WTC11 (cell line): ENCODE results near the gene DEGS1. TPM values are rescaled to one million over a fixed set of nuclear protein-coding genes. Genes with fewer than 3 reads are reported as not detected.

Experiments
- ATAC-seq: fragments of 200-7000 bp; cut with Tn5 transposase; 2 replicates; pipeline ENCODE4 v1.10.0; 2021; ENCODE audit warnings: mild to moderate bottlenecking, moderate library complexity
- CTCF ChIA-PET: fragments of 300-600 bp; sonication (Branson Sonifier 250); formaldehyde crosslinking; loops from one replicate; lab custom pipeline; 2021; ENCODE audit warnings: antibody characterized with exemption; lab: Charles Lee
- POLR2A ChIA-PET: fragments of 350-600 bp; sonication (Branson Sonifier 250); formaldehyde crosslinking; loops from one replicate; lab custom pipeline; 2021; ENCODE audit warnings: antibody characterized with exemption; lab: Charles Lee
- DNase-seq: peaks from one replicate; pipeline ENCODE4 v3.0.0; 2021; ENCODE audit warnings: low spot score
- H3K27ac Mint-ChIP-seq: 2 replicates; pipeline ENCODE4 v1.8.0; 2021; ENCODE audit warnings: mixed read lengths
- H3K27me3 Mint-ChIP-seq: 2 replicates; pipeline ENCODE4 v1.8.0; 2021; ENCODE audit warnings: low read depth, mild to moderate bottlenecking, moderate library complexity, mixed read lengths
- H3K36me3 Mint-ChIP-seq: 2 replicates; pipeline ENCODE4 v1.8.0; 2021; ENCODE audit warnings: mixed read lengths
- H3K4me1 Mint-ChIP-seq: 2 replicates; pipeline ENCODE4 v1.8.0; 2022; ENCODE audit warnings: mixed read lengths
- H3K4me3 Mint-ChIP-seq: 2 replicates; pipeline ENCODE4 v1.8.0; 2021; ENCODE audit warnings: mild to moderate bottlenecking, moderate library complexity, mixed read lengths
- H3K9me3 Mint-ChIP-seq: 2 replicates; pipeline ENCODE4 v1.8.0; 2021; ENCODE audit warnings: mixed read lengths
- ATF1 ChIP-seq: sonication (generic); formaldehyde crosslinking; IDR thresholded peaks from 2 replicates; pipeline ENCODE4 v1.8.1; 2023; ENCODE audit warnings: mild to moderate bottlenecking, moderate library complexity, missing genetic modification reagents
- CREB1 ChIP-seq: sonication (generic); formaldehyde crosslinking; IDR thresholded peaks from 2 replicates; pipeline ENCODE4 v1.8.0; 2023; ENCODE audit warnings: mild to moderate bottlenecking, missing genetic modification reagents
- ESRRA ChIP-seq: sonication (generic); formaldehyde crosslinking; IDR thresholded peaks from 2 replicates; pipeline ENCODE4 v1.8.1; 2022; ENCODE audit warnings: mild to moderate bottlenecking, missing genetic modification reagents, borderline replicate concordance
- KAT7 ChIP-seq: sonication (generic); formaldehyde crosslinking; IDR thresholded peaks from 2 replicates; pipeline ENCODE4 v1.8.1; 2023; ENCODE audit warnings: missing genetic modification reagents, mild to moderate bottlenecking, borderline replicate concordance
- NFATC4 ChIP-seq: fragments of 250-450 bp; sonication (Bioruptor Pico); IDR thresholded peaks from 2 replicates; pipeline ENCODE4 v1.9.0; 2021; ENCODE audit warnings: mild to moderate bottlenecking
- NR1H2 ChIP-seq: sonication (generic); formaldehyde crosslinking; IDR thresholded peaks from 2 replicates; pipeline ENCODE4 v1.9.0; 2021; ENCODE audit warnings: mild to moderate bottlenecking, moderate library complexity, missing genetic modification reagents
- PRDM15 ChIP-seq: sonication (generic); formaldehyde crosslinking; IDR thresholded peaks from 2 replicates; pipeline ENCODE4 v1.8.0; 2022; ENCODE audit warnings: missing genetic modification reagents
- SMAD4 ChIP-seq: sonication (generic); formaldehyde crosslinking; IDR thresholded peaks from 2 replicates; pipeline ENCODE4 v1.8.0; 2022; ENCODE audit warnings: mild to moderate bottlenecking, missing genetic modification reagents
- TEAD1 ChIP-seq: sonication (generic); formaldehyde crosslinking; IDR thresholded peaks from 2 replicates; pipeline ENCODE4 v1.8.0; 2022; ENCODE audit warnings: mild to moderate bottlenecking, missing genetic modification reagents
- USF2 ChIP-seq: sonication (generic); formaldehyde crosslinking; IDR thresholded peaks from 2 replicates; pipeline ENCODE4 v1.8.1; 2023; ENCODE audit warnings: mild to moderate bottlenecking, missing genetic modification reagents, moderate library complexity
- ZNF138 ChIP-seq: sonication (generic); formaldehyde crosslinking; conservative IDR thresholded peaks from 2 replicates; pipeline ENCODE4 v1.8.1; 2022; ENCODE audit warnings: mild to moderate bottlenecking, moderate library complexity, missing genetic modification reagents
- total RNA-seq: library from RNA; stranded (reverse); gene quantifications from 3 replicates; pipeline ENCODE4 v1.2.3, GENCODE V29; 2021
- TF ChIP-seq, protein P1 (sequence below): fragments of 250-450 bp; sonication (Bioruptor Pico); IDR thresholded peaks from 2 replicates; pipeline ENCODE4 v1.9.0; 2021; ENCODE audit warnings: mild to moderate bottlenecking
- TF ChIP-seq, protein P2 (sequence below): fragments of 200-600 bp; IDR thresholded peaks from 2 replicates; pipeline ENCODE4 v1.8.0; 2022; ENCODE audit warnings: antibody characterized with exemption
- TF ChIP-seq, protein P3 (sequence below): sonication (generic); formaldehyde crosslinking; IDR thresholded peaks from 2 replicates; pipeline ENCODE4 v1.8.0; 2022; ENCODE audit warnings: mild to moderate bottlenecking, missing genetic modification reagents
- TF ChIP-seq, protein P4 (sequence below): sonication (generic); formaldehyde crosslinking; IDR thresholded peaks from 2 replicates; pipeline ENCODE4 v1.8.1; 2023; ENCODE audit warnings: mild to moderate bottlenecking, missing genetic modification reagents
- TF ChIP-seq, protein P5 (sequence below): sonication (generic); formaldehyde crosslinking; IDR thresholded peaks from 2 replicates; pipeline ENCODE4 v1.8.1; 2022; ENCODE audit warnings: missing genetic modification reagents, borderline replicate concordance
- TF ChIP-seq, protein P6 (sequence below): fragments of 250-450 bp; sonication (Bioruptor Pico); IDR thresholded peaks from 2 replicates; pipeline ENCODE4 v1.9.0; 2021; ENCODE audit warnings: moderate library complexity, mild to moderate bottlenecking, inconsistent platforms, borderline replicate concordance

DEGS1 gene
- total RNA-seq, 1 experiment from 2014 or later, result 30.7 TPM

DNA sequence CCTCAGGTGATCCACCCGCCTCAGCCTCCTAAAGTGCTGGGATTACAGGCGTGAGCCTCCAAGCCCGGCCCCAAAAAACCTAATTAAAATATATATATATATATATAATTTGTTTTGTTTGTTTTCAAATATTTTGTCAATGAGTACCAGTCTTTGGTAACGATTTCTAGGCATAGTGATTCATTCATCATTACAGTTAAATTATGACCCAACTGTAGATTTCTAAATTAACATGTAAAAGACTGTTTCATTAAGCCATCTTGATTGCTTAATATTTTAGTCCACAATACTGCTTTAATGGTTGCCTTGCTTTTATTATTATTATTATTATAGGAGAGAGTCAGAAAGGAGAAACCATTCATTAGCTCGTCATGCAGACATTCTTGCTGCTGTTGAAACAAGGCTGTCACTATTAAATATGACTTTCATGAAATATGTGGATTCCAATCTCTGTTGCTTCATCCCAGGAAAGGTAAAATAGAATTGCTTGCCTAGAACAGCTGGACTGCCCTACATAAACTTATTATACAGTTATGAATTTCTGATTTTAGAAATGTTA, 49.2 kb upstream of the DEGS1 start:
- DNase-seq (no peak), ATAC-seq (no peak)
- ChIA-PET CTCF (no interaction called here), POLR2A (no interaction called here)
- Mint-ChIP-seq H3K4me1 (no peaks in the 10 kb centered on the region), H3K9me3 (peaks cover 5% of the 10 kb centered on the region; the same call in 1 of the 2 replicates), H3K27ac (no peak overlapping the region), H3K27me3 (no peaks in the 10 kb centered on the region), H3K4me3 (no peak overlapping the region), H3K36me3 (peaks cover 55% of the 10 kb centered on the region)
- no peak for TF ChIP-seq PRDM15
- TF ChIP-seq, protein P1, sequence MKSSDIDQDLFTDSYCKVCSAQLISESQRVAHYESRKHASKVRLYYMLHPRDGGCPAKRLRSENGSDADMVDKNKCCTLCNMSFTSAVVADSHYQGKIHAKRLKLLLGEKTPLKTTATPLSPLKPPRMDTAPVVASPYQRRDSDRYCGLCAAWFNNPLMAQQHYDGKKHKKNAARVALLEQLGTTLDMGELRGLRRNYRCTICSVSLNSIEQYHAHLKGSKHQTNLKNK (CRISPR knock-in tag), result no peak
- no peak for TF ChIP-seq ESRRA (CRISPR knock-in tag)
- TF ChIP-seq USF2 (CRISPR knock-in tag), result no peak
- no peak for TF ChIP-seq ATF1 (CRISPR knock-in tag)
- TF ChIP-seq NFATC4, result no peak
- TF ChIP-seq, protein P2, sequence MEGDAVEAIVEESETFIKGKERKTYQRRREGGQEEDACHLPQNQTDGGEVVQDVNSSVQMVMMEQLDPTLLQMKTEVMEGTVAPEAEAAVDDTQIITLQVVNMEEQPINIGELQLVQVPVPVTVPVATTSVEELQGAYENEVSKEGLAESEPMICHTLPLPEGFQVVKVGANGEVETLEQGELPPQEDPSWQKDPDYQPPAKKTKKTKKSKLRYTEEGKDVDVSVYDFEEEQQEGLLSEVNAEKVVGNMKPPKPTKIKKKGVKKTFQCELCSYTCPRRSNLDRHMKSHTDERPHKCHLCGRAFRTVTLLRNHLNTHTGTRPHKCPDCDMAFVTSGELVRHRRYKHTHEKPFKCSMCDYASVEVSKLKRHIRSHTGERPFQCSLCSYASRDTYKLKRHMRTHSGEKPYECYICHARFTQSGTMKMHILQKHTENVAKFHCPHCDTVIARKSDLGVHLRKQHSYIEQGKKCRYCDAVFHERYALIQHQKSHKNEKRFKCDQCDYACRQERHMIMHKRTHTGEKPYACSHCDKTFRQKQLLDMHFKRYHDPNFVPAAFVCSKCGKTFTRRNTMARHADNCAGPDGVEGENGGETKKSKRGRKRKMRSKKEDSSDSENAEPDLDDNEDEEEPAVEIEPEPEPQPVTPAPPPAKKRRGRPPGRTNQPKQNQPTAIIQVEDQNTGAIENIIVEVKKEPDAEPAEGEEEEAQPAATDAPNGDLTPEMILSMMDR, result no peak
- TF ChIP-seq, protein P3, sequence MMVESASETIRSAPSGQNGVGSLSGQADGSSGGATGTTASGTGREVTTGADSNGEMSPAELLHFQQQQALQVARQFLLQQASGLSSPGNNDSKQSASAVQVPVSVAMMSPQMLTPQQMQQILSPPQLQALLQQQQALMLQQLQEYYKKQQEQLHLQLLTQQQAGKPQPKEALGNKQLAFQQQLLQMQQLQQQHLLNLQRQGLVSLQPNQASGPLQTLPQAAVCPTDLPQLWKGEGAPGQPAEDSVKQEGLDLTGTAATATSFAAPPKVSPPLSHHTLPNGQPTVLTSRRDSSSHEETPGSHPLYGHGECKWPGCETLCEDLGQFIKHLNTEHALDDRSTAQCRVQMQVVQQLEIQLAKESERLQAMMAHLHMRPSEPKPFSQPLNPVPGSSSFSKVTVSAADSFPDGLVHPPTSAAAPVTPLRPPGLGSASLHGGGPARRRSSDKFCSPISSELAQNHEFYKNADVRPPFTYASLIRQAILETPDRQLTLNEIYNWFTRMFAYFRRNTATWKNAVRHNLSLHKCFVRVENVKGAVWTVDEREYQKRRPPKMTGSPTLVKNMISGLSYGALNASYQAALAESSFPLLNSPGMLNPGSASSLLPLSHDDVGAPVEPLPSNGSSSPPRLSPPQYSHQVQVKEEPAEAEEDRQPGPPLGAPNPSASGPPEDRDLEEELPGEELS (CRISPR knock-in tag), result no peak
- TF ChIP-seq KAT7 (CRISPR knock-in tag), result no peak
- TF ChIP-seq ZNF138 (CRISPR knock-in tag), result no peak
- TF ChIP-seq, protein P4, sequence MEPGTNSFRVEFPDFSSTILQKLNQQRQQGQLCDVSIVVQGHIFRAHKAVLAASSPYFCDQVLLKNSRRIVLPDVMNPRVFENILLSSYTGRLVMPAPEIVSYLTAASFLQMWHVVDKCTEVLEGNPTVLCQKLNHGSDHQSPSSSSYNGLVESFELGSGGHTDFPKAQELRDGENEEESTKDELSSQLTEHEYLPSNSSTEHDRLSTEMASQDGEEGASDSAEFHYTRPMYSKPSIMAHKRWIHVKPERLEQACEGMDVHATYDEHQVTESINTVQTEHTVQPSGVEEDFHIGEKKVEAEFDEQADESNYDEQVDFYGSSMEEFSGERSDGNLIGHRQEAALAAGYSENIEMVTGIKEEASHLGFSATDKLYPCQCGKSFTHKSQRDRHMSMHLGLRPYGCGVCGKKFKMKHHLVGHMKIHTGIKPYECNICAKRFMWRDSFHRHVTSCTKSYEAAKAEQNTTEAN (CRISPR knock-in tag), result no peak
- TF ChIP-seq, protein P5, sequence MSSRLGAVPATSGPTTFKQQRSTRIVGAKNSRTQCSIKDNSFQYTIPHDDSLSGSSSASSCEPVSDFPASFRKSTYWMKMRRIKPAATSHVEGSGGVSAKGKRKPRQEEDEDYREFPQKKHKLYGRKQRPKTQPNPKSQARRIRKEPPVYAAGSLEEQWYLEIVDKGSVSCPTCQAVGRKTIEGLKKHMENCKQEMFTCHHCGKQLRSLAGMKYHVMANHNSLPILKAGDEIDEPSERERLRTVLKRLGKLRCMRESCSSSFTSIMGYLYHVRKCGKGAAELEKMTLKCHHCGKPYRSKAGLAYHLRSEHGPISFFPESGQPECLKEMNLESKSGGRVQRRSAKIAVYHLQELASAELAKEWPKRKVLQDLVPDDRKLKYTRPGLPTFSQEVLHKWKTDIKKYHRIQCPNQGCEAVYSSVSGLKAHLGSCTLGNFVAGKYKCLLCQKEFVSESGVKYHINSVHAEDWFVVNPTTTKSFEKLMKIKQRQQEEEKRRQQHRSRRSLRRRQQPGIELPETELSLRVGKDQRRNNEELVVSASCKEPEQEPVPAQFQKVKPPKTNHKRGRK, result no peak
- TF ChIP-seq CREB1 (CRISPR knock-in tag), result no peak
- TF ChIP-seq, protein P6, sequence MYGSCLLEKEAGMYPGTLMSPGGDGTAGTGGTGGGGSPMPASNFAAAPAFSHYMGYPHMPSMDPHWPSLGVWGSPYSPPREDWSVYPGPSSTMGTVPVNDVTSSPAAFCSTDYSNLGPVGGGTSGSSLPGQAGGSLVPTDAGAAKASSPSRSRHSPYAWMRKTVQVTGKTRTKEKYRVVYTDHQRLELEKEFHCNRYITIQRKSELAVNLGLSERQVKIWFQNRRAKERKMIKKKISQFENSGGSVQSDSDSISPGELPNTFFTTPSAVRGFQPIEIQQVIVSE (CRISPR knock-in tag), result no peak
- no peak for TF ChIP-seq SMAD4 (CRISPR knock-in tag)
- TF ChIP-seq TEAD1 (CRISPR knock-in tag), result no peak
- TF ChIP-seq NR1H2 (CRISPR knock-in tag), result no peak
